Neural progenitor cell (in vitro differentiated cells): Measurements from ENCODE around the gene TBC1D3B.

Experiments used
- CTCF ChIP-seq: fragments of 200-600 bp; sonication (generic); IDR thresholded peaks from 2 replicates; pipeline ENCODE4 v1.5.1; 2017; ENCODE audit warnings: antibody characterized with exemption, mild to moderate bottlenecking
- EZH2 ChIP-seq: fragments of 200-600 bp; sonication (generic); IDR thresholded peaks from 2 replicates; pipeline ENCODE4 v1.6.1; 2017; ENCODE audit warnings: antibody characterized with exemption, mild to moderate bottlenecking, moderate library complexity
- EZH2phosphoT487 ChIP-seq: fragments of 200-600 bp; sonication (generic); IDR thresholded peaks from 2 replicates; pipeline ENCODE4 v1.6.1; 2017; ENCODE audit warnings: antibody characterized with exemption

GRCh38 chr17:36127911-36128310 is 48.5 kb downstream of the TBC1D3B start:
- TF ChIP-seq CTCF (no peak), EZH2 (no peak), EZH2phosphoT487 (no peak)
